SK-MEL-5 (cell line): ENCODE measurements around the gene STUB1. TPM values are rescaled to one million over a fixed set of nuclear protein-coding genes. Genes with fewer than 3 reads are reported as not detected.

ENCODE experiments used
- DNase-seq: peaks from one replicate; pipeline ENCODE4 v3.0.0-alpha.2; 2016; ENCODE audit warnings: low read depth, low spot score
- in situ Hi-C: cut with HindIII; loops from 2 replicates; pipeline ENCODE4 v1.10.0; 2016; ENCODE audit warnings: low sequenced_read_pairs, high pct_unique_total_duplicates, low pct_unique_long_range_greater_than_20kb
- total RNA-seq: library from RNA; depleted of rRNA; stranded (reverse); fragments of >200 nt; shearing (Covaris generic); gene quantifications from 2 replicates; pipeline ENCODE4 v1.2.3, GENCODE V29; 2014

STUB1 gene
- total RNA-seq, 1 experiment from 2014 or later, result 126 TPM

DNA sequence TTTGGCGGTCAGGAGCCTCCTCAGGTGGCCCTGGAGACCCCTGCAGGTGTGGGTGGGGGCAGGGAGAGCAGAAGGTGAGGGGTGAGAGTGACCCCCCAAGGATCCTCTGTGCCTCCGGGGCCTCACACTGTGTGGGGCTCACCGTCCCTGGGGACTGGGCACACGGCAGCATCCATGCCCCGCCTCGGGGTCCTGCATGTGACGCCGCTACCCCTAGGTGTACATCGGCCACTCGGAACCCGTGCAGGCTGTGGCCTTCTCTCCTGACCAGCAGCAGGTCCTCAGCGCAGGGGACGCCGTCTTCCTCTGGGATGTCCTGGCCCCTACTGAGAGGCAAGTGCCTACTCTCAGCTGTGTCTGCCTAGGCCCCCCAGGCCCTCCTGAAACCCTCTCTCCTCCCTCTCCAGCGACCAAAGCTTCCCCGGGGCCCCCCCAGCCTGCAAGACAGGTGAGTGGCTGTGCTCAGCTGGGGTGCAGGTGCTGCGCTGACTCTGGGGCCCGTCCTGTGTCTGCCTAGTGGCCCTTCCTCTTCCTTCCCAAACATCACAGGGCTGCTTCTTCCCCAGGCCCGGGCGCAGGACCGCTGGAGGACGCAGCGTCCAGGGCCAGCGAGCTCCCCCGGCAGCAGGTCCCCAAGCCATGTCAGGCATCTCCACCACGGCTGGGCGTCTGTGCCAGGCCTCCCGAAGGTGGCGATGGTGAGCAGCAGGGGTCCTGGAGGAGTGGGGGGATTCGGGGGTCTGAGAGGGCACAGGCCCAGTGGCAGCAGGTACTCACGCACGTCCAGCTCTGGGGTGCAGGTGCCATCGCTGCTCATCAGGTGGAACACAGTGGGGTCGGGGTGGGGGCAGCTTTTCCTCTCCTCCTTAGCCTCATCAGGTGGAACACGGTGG lies 21.3 kb upstream of the STUB1 start:
- in situ Hi-C loops, result no loop called here
- no peak for DNase-seq

DNA sequence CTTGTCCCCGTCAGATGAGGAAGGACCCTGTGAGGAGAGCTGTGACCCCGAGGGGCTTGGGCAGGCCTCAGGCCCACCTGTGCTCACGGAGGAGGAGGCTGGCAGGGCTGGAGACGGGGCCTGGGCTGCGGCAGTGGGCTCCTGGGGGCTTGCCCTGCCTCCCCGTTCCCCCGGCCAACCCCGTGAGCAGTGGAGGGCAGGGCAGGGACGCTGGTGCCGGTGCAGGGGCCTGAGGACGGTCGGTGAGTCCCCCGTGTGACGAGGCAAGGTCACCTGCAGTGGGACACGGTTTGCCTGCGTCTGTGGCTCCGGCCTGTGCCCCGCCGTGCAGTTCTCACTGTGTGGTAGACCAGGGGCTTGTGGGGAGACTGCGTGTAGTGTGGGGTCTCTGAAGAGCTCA lies 20.6 kb upstream of the STUB1 start:
- no peak for DNase-seq
- in situ Hi-C loops, result no loop called here

DNA sequence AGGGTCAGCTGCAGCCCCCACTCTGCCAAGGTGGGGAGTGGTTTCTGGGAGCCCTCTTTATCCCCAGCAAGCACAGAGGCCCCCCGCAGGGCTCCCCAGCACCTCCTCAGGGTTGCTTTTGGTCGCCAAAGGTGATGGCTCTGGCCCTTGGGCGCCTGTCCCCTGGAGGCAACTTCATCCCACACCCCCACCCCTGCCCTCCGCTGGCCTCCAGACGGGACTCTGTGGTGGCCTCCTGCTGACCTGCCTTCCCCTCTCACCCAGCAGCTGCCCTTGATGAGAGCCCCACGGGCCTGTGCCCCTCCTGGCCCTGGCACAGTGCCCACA lies 20.1 kb upstream of the STUB1 start:
- in situ Hi-C loops, result no loop called here
- no peak for DNase-seq

DNA sequence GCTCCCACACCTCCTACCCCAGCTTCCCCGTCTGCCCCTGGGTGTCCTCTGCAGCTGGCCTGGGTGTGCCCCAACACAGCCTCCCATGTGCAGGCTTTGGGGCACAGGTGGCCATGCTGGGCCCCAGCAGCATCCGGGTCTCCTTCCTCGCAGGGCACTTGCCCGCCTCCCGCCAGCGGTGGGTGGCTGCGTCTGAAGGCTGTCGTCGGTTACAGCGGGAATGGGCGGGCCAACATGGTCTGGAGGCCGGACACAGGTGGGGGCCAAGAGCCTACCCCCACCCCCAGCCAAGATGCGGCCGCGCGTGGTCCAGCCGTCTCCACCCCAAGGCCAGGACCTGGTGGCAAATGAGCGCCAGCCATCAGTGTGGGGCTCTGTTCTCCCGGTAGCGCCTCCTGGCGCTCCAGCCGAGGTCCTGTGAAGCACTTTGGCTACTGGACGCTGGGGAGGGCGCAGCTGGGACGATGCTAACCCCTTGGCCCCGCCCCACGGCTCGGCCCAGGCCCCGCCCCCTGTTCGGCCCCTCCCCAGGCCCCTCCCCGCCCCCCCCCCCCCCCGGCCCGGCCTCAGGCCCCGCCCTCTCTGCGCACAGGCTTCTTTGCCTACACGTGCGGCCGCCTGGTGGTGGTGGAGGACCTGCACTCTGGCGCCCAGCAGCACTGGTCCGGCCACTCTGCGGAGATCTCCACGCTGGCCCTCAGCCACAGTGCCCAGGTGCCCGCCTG lies 19.6 kb upstream of the STUB1 start:
- in situ Hi-C loops, result no loop called here
- DNase-seq, result peak; percentile 90

DNA sequence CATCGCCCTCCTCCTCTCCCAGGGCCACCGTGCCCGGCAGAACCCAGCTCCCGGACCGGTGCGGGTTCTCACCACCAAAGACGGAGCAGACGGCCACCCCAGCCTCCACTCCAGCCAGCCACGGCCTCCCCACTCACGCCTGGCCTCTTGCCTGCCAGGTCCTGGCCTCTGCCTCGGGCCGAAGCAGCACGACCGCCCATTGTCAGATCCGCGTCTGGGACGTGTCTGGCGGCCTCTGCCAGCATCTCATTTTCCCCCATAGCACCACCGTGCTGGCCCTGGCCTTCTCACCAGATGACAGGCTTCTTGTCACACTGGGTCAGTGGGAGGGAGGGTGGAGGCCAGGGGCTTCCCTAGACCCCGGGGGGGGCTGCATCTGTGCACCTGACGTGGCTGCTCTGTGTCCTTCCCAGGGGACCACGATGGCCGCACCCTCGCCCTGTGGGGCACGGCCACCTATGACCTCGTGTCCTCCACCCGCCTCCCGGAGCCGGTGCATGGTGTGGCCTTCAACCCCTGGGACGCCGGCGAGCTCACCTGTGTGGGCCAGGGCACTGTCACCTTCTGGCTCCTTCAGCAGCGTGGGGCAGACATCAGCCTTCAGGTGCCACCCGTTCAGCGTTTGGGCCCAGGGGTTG lies 18.9 kb upstream of the STUB1 start:
- in situ Hi-C loops, result no loop called here
- no peak for DNase-seq

DNA sequence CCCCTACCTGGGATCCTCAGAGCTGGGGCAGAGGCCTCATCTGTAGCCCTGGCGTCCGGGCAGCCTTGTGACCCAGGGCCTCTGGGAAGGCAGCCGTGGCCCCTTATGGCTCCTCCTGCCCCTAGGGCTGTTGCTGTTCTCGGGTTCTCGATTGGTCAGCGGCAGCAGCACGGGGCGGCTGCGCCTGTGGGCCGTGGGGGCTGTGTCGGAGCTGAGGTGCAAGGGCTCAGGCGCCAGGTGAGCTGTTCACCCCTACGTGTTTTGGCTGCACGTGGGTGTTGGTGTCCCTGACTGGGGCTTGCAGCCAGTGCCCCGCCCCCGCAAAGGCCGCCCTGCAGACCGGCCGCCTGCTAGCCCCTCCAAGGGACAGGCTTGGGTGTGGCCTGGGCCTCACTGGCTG lies 18.1 kb upstream of the STUB1 start:
- no peak for DNase-seq
- in situ Hi-C loops, result no loop called here

DNA sequence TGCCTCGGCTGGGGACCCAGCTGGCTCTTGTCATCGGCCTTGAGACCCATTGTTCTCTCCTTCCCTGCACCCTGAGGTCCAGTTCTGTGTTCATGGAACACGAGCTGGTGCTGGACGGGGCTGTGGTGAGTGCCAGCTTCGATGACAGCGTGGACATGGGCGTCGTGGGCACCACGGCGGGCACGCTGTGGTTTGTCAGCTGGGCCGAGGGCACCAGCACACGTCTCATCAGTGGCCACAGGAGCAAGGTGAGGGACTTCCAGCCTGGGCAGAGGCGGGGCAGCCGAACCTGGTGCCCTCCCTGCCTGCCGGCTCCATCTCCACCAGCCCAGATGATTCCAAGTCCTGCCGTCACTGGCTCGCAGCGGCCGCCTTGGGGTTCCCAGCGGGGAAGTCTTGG lies 17.6 kb upstream of the STUB1 start:
- no peak for DNase-seq
- in situ Hi-C loops, result no loop called here

DNA sequence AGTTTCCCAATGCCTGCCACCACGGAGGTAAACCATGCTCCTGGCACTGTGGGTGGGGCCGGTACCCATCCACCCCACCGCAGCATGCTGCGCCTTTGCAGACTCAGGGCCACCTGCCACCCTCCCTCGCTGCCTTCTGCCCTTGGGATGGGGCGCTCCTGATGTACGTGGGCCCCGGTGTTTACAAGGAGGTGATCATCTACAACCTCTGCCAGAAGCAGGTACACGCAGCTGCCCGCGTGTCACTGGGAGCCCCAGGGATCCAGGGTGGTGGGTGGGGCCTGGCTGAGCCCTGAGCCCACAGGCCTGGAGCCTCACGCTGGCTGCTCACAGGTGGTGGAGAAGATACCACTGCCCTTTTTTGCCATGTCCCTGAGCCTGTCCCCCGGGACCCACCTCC lies 13.6 kb upstream of the STUB1 start:
- DNase-seq, result no peak
- in situ Hi-C loops, result no loop called here

DNA sequence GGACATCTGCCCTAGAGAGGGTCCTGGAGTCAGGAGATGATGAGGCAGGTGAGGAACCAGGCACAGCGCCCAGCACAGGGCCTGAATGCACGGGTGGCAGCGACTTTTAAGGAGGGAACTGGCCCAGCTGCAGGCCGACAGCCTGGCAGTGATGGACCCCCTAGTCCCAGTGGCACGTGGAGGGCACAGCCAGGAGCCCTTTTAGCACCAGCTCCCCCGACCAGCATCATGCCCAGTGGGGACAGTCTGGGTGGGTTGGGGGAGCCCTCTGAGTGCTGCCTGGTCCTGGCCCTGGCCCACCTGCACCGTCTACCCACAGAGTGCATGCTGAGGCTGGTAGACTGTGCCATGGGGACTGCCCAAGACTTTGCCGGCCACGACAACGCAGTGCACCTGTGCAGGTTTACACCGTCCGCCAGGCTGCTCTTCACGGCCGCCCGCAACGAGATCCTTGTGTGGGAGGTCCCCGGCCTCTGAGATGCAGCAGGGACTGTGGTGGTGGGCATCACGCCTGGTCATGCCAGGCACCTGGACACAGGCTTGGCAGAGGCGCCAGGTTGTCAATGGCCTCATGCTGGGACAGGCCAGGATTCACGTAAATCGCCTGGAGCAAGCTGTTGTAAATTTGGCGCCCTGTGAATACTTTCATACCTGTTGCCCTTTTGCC lies 13.0 kb upstream of the STUB1 start:
- in situ Hi-C loops, result no loop called here
- DNase-seq, result no peak

DNA sequence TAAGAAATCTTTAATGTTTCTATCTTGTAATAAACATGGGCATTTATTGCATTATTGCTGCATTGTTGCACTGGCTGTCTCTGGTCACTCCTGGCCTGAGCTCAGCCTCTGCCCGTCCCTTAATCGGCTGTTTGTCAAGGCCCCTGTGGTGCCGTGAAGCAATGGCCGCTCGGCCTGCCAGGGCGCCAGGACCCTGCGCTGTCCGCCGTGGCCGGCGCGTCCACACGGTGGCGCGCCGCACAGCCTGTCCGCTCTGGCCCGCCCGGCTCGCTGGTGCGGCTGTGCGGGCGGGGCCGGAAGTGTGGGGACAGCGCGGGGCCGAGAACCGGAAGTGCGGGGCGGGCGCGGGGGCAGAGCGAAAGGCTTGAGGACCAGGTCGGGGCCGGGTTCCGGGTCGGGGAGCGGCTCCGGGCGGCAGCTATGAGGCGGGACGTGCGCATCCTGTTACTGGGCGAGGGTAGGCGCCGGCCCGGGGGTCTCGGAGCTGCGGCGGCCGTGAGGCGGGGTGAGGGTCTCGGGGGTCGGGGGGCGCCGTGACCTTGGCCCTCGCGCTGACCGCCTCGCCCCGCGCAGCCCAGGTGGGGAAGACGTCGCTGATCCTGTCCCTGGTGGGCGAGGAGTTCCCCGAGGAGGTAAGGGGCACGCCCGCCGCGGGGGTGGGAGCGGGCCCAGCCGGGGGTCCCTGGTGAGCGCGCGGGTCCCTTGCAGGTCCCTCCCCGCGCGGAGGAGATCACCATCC lies 12.3 kb upstream of the STUB1 start, which contains the start of gene RHOT2:
Gene RHOT2 (plus strand): TSS at position 353 of the 739 bp plus-strand sequence. CDS start 68 bp downstream, at position 421.
- DNase-seq, result peak; percentile 86
- in situ Hi-C loops, result no loop called here

DNA sequence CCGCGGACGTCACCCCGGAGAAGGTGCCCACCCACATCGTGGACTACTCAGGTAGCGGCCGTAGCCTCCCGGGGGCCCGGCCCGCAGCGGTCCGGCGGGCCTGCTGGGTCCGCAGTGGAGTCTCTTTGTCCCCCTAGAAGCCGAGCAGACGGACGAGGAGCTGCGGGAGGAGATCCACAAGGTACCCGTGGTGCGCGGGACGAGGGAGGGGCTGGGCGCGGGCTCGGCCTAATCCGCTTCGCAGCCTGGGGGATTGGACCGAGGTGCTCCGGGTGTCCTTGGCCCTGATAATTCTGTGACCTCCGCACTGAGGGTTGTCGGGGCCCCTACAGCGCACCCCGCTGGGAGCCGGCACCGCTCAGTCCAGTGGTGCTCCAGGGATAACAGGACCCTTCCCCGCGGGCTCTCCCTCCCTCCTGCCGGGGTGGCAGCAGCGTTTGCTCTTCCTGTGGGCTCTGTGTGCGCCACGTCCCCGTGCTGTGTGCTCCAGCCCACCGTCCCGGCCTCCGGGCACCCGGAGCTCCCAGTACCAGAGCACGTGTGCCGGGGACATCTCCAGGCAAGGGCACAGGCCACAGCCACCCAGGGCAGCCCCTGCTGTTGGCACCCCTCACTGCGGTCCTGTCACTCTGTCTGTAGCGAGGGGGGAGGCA lies 11.6 kb upstream of the STUB1 start:
- no peak for DNase-seq
- in situ Hi-C loops, result no loop called here

DNA sequence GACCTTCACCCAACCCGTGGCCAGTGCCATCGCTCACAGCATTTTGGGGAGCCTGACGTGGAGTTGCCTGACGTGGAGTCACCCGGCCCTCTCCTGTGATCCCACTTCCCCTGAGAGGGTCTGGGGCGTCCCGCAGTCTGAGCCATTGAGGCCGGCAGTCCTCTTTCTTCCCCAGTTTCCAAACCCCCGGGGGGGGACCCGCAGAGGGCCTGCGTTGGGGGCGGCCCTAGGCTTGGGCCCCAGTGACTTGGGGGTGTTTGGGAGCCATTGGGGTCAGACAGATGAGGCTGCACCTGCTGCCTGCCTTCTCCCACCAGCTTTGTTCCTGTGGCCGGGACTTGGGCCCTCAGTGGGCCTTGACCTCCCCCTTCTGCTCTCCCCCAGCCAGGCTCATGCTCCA lies 10.5 kb upstream of the STUB1 start:
- in situ Hi-C loops, result no loop called here

DNA sequence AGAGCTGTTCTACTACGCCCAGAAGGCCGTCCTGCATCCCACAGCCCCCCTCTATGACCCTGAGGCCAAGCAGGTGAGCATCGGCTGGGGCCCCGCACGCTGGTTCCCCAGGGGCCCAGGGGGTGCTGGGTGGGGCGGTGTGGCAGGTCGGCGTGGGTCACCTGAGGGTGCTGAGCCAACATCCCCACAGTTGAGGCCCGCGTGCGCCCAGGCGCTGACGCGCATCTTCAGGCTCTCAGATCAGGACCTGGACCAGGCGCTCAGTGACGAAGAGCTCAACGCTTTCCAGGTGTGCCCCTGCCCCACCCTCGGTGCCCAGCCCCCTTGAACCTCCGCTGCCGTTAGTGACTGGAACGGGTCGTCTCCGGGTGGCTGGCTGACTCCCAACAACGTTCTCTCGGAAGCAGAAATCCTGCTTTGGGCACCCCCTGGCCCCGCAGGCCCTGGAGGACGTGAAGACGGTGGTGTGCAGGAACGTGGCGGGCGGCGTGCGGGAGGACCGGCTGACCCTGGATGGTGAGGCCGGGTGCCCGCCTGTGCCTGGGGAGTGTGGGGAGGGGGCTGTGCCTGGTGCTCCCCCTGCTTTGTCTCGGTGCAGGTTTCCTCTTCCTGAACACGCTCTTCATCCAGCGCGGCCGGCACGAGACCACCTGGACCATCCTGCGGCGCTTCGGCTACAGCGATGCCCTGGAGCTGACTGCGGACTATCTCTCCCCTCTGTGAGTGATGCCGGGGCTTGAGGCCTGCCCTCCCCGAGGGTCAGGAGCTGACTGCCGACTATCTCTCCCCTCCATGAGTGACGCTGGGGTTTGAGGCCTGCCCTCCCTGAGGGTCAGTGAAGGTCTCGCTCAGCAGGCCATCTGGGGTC lies 9.5 kb upstream of the STUB1 start:
- no peak for DNase-seq
- in situ Hi-C loops, result no loop called here

More for the DNA sequence above, 10.5 kb upstream of the STUB1 start:
- DNase-seq, result no peak

DNA sequence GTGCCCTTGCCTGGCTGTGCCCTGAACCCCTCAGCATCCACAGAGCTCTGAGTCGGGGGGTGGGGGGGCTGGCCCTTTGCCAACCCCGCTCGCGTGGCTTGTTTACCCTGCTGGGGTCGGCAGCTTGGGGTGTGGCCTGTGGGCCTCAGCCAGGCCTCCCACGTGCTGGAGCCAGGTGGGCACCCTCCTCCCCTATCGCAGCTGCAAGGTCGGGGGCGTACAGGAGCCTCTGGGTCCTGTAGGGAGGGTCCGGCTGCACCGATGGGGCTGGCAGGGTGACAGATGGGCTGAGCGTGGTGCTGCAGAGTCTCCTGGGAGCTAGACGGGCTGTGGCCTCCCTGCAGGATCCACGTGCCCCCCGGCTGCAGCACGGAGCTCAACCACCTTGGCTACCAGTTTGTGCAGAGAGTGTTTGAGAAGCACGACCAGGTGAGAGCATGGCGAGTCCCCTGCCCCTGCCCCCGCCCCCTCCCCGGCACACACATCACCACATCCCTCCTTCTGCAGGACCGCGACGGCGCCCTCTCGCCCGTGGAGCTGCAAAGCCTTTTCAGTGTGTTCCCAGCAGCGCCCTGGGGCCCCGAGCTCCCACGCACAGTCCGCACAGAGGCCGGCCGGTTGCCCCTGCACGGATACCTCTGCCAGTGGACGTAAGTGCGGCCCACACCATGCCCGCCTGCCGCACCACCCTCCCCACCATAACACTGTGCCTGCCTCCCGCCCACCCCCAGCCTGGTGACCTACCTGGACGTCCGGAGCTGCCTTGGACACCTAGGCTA lies 8.7 kb upstream of the STUB1 start:
- in situ Hi-C loops, result no loop called here

DNA sequence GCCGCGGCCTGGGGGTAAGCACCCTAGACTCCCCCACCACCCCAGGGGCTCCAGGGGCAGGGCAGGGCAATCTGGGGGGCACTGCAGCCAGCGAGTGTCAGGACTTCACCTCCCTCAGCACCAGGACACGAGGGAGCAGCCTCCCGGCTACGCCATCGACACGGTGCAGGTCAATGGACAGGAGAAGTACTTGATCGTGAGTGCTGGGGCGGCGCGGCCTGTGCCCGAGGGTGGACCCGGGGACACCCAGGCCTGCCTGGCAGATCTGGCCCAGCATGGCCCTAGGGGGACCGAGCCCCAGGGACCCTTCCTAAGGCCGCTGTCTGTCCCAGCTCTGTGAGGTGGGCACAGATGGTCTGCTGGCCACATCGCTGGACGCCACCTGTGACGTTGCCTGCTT lies 7.8 kb upstream of the STUB1 start:
- no peak for DNase-seq
- in situ Hi-C loops, result no loop called here

More for the DNA sequence above, 8.7 kb upstream of the STUB1 start:
- DNase-seq, result no peak
